Mesendoderm (in vitro differentiated cells): ENCODE results near the gene PANK2.
"Not testable (repeated sequence)": the region's sequence is repeated elsewhere in the genome, so short reads cannot be mapped to it uniquely, and the experiment has no call there.

Experiments used
- DNase-seq: peaks from one replicate; pipeline ENCODE4 v3.0.0; 2013
- H2AK5ac ChIP-seq: 2 replicates; pipeline ENCODE4 v1.6.1; 2013; ENCODE audit warnings: low read length, inconsistent platforms
- H2BK120ac ChIP-seq: 2 replicates; pipeline ENCODE4 v1.6.1; 2013; ENCODE audit warnings: low read depth, mild to moderate bottlenecking, low read length, moderate library complexity, mixed read lengths
- H2BK15ac ChIP-seq: replicated peaks from 2 replicates; pipeline ENCODE4 v1.6.1; 2013; ENCODE audit warnings: low read depth, mild to moderate bottlenecking, moderate library complexity
- H2BK5ac ChIP-seq: 2 replicates; pipeline ENCODE4 v1.6.1; 2013; ENCODE audit warnings: low read length, inconsistent platforms
- H3K18ac ChIP-seq: 2 replicates; pipeline ENCODE4 v1.6.1; 2013; ENCODE audit warnings: mild to moderate bottlenecking, low read length, mixed read lengths
- H3K23ac ChIP-seq: one replicate; pipeline ENCODE4 v1.6.1; 2013; ENCODE audit warnings: low read length
- H3K27ac ChIP-seq: 2 replicates; pipeline ENCODE4 v1.5.1; 2013; ENCODE audit warnings: low read depth, mild to moderate bottlenecking, inconsistent platforms, low read length, moderate library complexity
- H3K27me3 ChIP-seq: 2 replicates; pipeline ENCODE4 v1.6.1; 2013; ENCODE audit warnings: low read length, control low read depth, mild to moderate bottlenecking, inconsistent platforms; ENCODE audit not compliant: insufficient read depth, poor library complexity
- H3K36me3 ChIP-seq: 2 replicates; pipeline ENCODE4 v1.6.1; 2013; ENCODE audit warnings: low read length, inconsistent platforms; ENCODE audit not compliant: control insufficient read depth, insufficient read depth
- H3K4ac ChIP-seq: one replicate; pipeline ENCODE4 v1.6.1; 2013; ENCODE audit warnings: low read depth, mild to moderate bottlenecking, low read length, moderate library complexity
- H3K4me1 ChIP-seq: 2 replicates; pipeline ENCODE4 v1.6.1; 2013; ENCODE audit warnings: low read depth, low read length, inconsistent platforms; ENCODE audit not compliant: control insufficient read depth
- H3K4me2 ChIP-seq: 2 replicates; pipeline ENCODE4 v1.6.1; 2013; ENCODE audit warnings: low read length
- H3K4me3 ChIP-seq: 2 replicates; pipeline ENCODE4 v1.5.1; 2013; ENCODE audit warnings: mild to moderate bottlenecking, low read length
- H3K56ac ChIP-seq: one replicate; pipeline ENCODE4 v1.6.1; 2013; ENCODE audit warnings: low read length
- H3K79me1 ChIP-seq: 2 replicates; pipeline ENCODE4 v1.6.1; 2013; ENCODE audit warnings: low read length, inconsistent platforms
- H3K79me2 ChIP-seq: 2 replicates; pipeline ENCODE4 v1.6.1; 2013; ENCODE audit warnings: mild to moderate bottlenecking, low read length; ENCODE audit not compliant: control insufficient read depth, insufficient read depth
- H3K9ac ChIP-seq: 2 replicates; pipeline ENCODE4 v1.6.1; 2013; ENCODE audit warnings: low read length, inconsistent platforms
- H4K5ac ChIP-seq: one replicate; pipeline ENCODE4 v1.6.1; 2013; ENCODE audit warnings: low read length
- H4K8ac ChIP-seq: one replicate; pipeline ENCODE4 v1.6.1; 2013; ENCODE audit warnings: low read depth, mild to moderate bottlenecking, control low read depth, low read length, moderate library complexity
- WGBS: extraction: QIAGEN DNeasy Blood & Tissue Kit; methylation state at CpG from one replicate; pipeline ENCODE4 v1.1.7; 2013; ENCODE audit warnings: low lambda C conversion rate, missing lambda C conversion rate; ENCODE audit not compliant: insufficient coverage; ENCODE audit errors: extremely low coverage; 5-methylcytosine and 5-hydroxymethylcytosine counted together

Gene PANK2

GRCh38 chr20:3898181-3898580, 9.0 kb downstream of the PANK2 start:
- H3K27ac ChIP-seq, H4K5ac ChIP-seq, H2BK120ac ChIP-seq, H4K8ac ChIP-seq, H3K9ac ChIP-seq, H3K4me2 ChIP-seq, H3K23ac ChIP-seq, H2BK5ac ChIP-seq, H3K79me1 ChIP-seq, H3K4me3 ChIP-seq, H3K27me3 ChIP-seq, H2AK5ac ChIP-seq, H3K18ac ChIP-seq, H3K36me3 ChIP-seq, H2BK15ac ChIP-seq, DNase-seq, H3K56ac ChIP-seq, H3K4ac ChIP-seq, H3K4me1 ChIP-seq: not testable (repeated sequence)
- WGBS = no CpG with 5 or more reads among the region's 9 CpGs
- H3K79me2 ChIP-seq = peaks cover 84% of the 10 kb centered on the region

- H3K27ac ChIP-seq = no peak overlapping the region
- no peak overlapping the region for H3K56ac ChIP-seq
- no peak overlapping the region for H3K4me2 ChIP-seq
- H3K27me3 ChIP-seq = no peaks in the 10 kb centered on the region
- H3K36me3 ChIP-seq = peaks cover 2% of the 10 kb centered on the region
- DNase-seq = no peak
- H2BK5ac ChIP-seq = no peak overlapping the region
- H3K23ac ChIP-seq = no peak overlapping the region
- H4K5ac ChIP-seq = no peak overlapping the region
- H3K18ac ChIP-seq = no peak overlapping the region
- no peak overlapping the region for H3K4ac ChIP-seq
- no peak overlapping the region for H2AK5ac ChIP-seq
- no peak overlapping the region for H2BK15ac ChIP-seq
- H2BK120ac ChIP-seq = no peak overlapping the region
- peaks cover 3% of the 10 kb centered on the region for H3K4me1 ChIP-seq
- no CpG with 5 or more reads among the region's 4 CpGs for WGBS
- no peak overlapping the region for H4K8ac ChIP-seq
- H3K4me3 ChIP-seq = no peak overlapping the region
- H3K79me1 ChIP-seq = no peaks in the 10 kb centered on the region
- H3K79me2 ChIP-seq = peaks cover 82% of the 10 kb centered on the region
- no peak overlapping the region for H3K9ac ChIP-seq
These were observed 9.5 kb downstream of the PANK2 start for GRCh38 chr20:3898639-3899038.

GRCh38 chr20:3900187-3900604, 11.0 kb downstream of the PANK2 start:
- Histone ChIP-seq H3K23ac (no peak overlapping the region), H3K27me3 (no peaks in the 10 kb centered on the region), H3K27ac (no peak overlapping the region), H2BK5ac (no peak overlapping the region), H2BK120ac (no peak overlapping the region), H3K79me1 (no peaks in the 10 kb centered on the region), H3K4me2 (no peak overlapping the region), H2BK15ac (no peak overlapping the region), H4K8ac (no peak overlapping the region), H3K4me1 (peaks cover 3% of the 10 kb centered on the region), H3K56ac (no peak overlapping the region), H3K4ac (no peak overlapping the region), H3K9ac (no peak overlapping the region), H3K18ac (no peak overlapping the region), H3K36me3 (no peaks in the 10 kb centered on the region), H2AK5ac (no peak overlapping the region), H3K4me3 (no peak overlapping the region), H3K79me2 (peaks cover 80% of the 10 kb centered on the region), H4K5ac (no peak overlapping the region)
- WGBS = no CpG with 5 or more reads among the region's 3 CpGs
- no peak for DNase-seq

DNA sequence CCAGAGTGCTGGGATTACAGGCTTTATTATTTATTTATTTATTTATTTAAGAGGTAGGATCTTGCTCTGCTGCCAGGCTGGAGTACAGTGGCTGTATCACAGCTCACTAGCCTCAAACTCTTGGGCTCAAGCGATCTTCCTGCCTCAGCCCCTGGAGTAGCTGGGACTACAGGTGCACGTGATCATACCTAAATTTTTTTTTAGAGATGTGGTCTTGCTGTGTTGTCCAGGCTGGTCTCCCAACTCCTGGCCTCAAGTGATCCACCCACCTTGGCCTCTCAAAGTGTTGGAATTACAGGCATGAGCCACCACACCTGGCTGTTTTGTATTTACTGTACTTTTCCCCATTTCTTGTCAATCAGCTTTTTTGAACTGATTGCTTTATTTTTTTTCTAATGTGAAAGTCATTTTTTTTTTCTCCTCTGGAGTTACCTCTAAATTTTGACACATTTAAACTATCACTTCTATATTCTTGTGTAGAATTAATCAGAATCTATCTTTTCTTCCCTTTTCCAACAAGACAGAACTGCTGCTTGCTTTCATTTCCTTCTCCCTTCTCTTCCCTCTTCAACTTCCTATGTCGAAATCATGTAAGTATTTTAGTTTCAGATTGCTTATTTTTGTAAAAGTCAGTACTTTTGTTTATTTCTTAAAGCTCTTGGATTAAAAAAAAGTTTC, 12.0 kb downstream of the PANK2 start:
- no peak overlapping the region for H2BK15ac ChIP-seq
- no peak overlapping the region for H2BK120ac ChIP-seq
- no peaks in the 10 kb centered on the region for H3K36me3 ChIP-seq
- H3K27ac ChIP-seq = no peak overlapping the region
- H3K23ac ChIP-seq = no peak overlapping the region
- H3K79me1 ChIP-seq = no peaks in the 10 kb centered on the region
- no peak overlapping the region for H3K4me3 ChIP-seq
- H2AK5ac ChIP-seq = no peak overlapping the region
- WGBS = no CpG with 5 or more reads among the region's 3 CpGs
- peaks cover 3% of the 10 kb centered on the region for H3K4me1 ChIP-seq
- H3K9ac ChIP-seq = no peak overlapping the region
- no peak overlapping the region for H2BK5ac ChIP-seq
- no peak overlapping the region for H3K4me2 ChIP-seq
- H3K4ac ChIP-seq = no peak overlapping the region
- no peak overlapping the region for H3K18ac ChIP-seq
- H4K5ac ChIP-seq = no peak overlapping the region
- DNase-seq = no peak
- no peak overlapping the region for H3K56ac ChIP-seq
- H3K79me2 ChIP-seq = peaks cover 80% of the 10 kb centered on the region
- no peaks in the 10 kb centered on the region for H3K27me3 ChIP-seq
- no peak overlapping the region for H4K8ac ChIP-seq

- Histone ChIP-seq H2BK120ac (no peak overlapping the region), H3K79me2 (peaks cover 78% of the 10 kb centered on the region), H4K5ac (no peak overlapping the region), H3K4ac (no peak overlapping the region), H3K4me2 (no peak overlapping the region), H3K79me1 (no peaks in the 10 kb centered on the region), H3K9ac (no peak overlapping the region), H2BK5ac (no peak overlapping the region), H3K27me3 (no peaks in the 10 kb centered on the region), H3K23ac (no peak overlapping the region), H2BK15ac (no peak overlapping the region), H3K4me3 (no peak overlapping the region), H3K4me1 (peaks cover 2% of the 10 kb centered on the region), H4K8ac (no peak overlapping the region), H2AK5ac (no peak overlapping the region), H3K36me3 (no peaks in the 10 kb centered on the region), H3K18ac (no peak overlapping the region), H3K56ac (no peak overlapping the region), H3K27ac (no peak overlapping the region)
- no peak for DNase-seq
- no CpG with 5 or more reads among the region's 9 CpGs for WGBS
These were observed 12.7 kb downstream of the PANK2 start for GRCh38 chr20:3901706-3902440.
